Measurements from ENCODE around the gene ZWILCH. TPM values are rescaled to one million over a fixed set of nuclear protein-coding genes. Genes with fewer than 3 reads are reported as not detected.

Gene ZWILCH
- total and polyA plus RNA-seq, 4 donors, result 1.5 to 11.3 (median 2.9) TPM

DNA sequence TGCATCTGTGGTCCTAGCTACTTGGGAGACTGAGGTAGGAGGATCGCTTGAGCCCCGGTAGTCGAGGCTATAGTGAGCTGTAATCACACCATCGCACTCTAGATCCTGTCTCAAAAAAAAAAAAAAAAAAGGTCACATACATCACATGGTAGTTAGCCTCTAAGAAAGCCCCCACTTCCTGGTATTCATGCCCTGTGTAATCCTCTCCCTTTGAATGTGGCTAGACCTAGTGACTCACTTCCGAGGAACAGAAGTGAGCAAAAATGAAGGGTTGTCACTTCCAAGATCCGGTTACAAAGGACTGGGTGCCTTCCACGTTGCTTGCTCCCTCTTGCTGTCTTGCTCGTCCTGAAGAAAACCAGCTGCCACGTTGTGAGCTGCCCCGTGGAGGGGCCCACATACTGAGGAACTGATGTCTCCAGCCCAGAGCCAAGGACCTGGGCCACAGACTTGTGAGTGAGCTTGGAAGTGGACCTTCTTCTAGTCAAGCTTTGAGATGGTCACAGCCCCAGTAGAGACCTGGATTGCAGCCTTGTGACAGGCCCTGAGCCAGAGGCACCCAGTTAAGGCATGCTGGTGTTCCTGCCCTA is 73.3 kb downstream of the ZWILCH start:
- H3K27me3 ChIP-seq (ENCODE audit: control insufficient read depth in 4 of 4, insufficient read depth in 4 of 4, low read length in 3 of 4), result no peaks in the 10 kb centered on the region
- 72% methylated on average over 10 of the region's 10 CpGs for WGBS
- peaks cover 0 to 6% (median 0%) of the 10 kb centered on the region in 4 donors for H3K4me1 ChIP-seq (ENCODE audit: control insufficient read depth in 4 of 4, insufficient read depth in 4 of 4, low read length in 3 of 4)
- no peak for DNase-seq (ENCODE audit: low spot score)
- H3K4me3 ChIP-seq (ENCODE audit: low read depth in 1 of 3, low read length in 3 of 3), result no peak overlapping the region
- no peaks in the 10 kb centered on the region for H3K9me3 ChIP-seq (ENCODE audit: control insufficient read depth in 4 of 4, low read length in 3 of 4)
- TF ChIP-seq, protein P1, sequence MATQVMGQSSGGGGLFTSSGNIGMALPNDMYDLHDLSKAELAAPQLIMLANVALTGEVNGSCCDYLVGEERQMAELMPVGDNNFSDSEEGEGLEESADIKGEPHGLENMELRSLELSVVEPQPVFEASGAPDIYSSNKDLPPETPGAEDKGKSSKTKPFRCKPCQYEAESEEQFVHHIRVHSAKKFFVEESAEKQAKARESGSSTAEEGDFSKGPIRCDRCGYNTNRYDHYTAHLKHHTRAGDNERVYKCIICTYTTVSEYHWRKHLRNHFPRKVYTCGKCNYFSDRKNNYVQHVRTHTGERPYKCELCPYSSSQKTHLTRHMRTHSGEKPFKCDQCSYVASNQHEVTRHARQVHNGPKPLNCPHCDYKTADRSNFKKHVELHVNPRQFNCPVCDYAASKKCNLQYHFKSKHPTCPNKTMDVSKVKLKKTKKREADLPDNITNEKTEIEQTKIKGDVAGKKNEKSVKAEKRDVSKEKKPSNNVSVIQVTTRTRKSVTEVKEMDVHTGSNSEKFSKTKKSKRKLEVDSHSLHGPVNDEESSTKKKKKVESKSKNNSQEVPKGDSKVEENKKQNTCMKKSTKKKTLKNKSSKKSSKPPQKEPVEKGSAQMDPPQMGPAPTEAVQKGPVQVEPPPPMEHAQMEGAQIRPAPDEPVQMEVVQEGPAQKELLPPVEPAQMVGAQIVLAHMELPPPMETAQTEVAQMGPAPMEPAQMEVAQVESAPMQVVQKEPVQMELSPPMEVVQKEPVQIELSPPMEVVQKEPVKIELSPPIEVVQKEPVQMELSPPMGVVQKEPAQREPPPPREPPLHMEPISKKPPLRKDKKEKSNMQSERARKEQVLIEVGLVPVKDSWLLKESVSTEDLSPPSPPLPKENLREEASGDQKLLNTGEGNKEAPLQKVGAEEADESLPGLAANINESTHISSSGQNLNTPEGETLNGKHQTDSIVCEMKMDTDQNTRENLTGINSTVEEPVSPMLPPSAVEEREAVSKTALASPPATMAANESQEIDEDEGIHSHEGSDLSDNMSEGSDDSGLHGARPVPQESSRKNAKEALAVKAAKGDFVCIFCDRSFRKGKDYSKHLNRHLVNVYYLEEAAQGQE (IDR thresholded peaks at IDR 0.05), result no peak
- H3K27ac ChIP-seq (ENCODE audit: low read depth in 1 of 2, low read length in 2 of 2), result no peak overlapping the region
- no peak overlapping the region for H3K9ac ChIP-seq (ENCODE audit: low read depth in 1 of 2, low read length in 2 of 2)
- no peaks in the 10 kb centered on the region for H3K36me3 ChIP-seq (ENCODE audit: control insufficient read depth in 4 of 4, insufficient read depth in 3 of 4, low read depth in 1 of 4, low read length in 3 of 4)

DNA sequence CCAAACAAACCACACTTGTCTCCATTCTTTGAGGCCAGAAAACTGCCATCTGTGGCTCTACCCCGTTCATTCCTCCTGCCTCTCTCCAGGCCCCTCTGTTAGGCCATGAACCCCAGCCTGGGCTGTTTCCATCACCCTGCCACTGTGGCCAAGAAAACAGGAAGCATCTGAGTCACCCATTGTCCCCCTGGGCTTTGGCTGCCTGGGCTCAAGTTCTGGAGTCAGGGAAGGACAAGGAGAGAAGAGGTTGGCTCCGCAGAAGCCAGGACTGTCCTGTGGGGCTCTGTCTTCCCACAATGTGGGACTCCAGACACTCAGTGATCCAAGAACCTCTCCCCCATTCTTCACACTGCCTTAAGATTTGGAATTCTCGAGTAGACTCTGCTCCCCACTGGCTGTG is 75.5 kb downstream of the ZWILCH start:
- Histone ChIP-seq H3K9me3 (ENCODE audit: control insufficient read depth in 4 of 4, low read length in 3 of 4) (no peaks in the 10 kb centered on the region), H3K4me3 (ENCODE audit: low read depth in 1 of 3, low read length in 3 of 3) (no peak overlapping the region), H3K4me1 (ENCODE audit: control insufficient read depth in 4 of 4, insufficient read depth in 4 of 4, low read length in 3 of 4) (peaks cover 0 to 6% (median 0%) of the 10 kb centered on the region in 4 donors), H3K27me3 (ENCODE audit: control insufficient read depth in 4 of 4, insufficient read depth in 4 of 4, low read length in 3 of 4) (no peaks in the 10 kb centered on the region), H3K27ac (ENCODE audit: low read depth in 1 of 2, low read length in 2 of 2) (no peak overlapping the region), H3K9ac (ENCODE audit: low read depth in 1 of 2, low read length in 2 of 2) (no peak overlapping the region), H3K36me3 (ENCODE audit: control insufficient read depth in 4 of 4, insufficient read depth in 3 of 4, low read depth in 1 of 4, low read length in 3 of 4) (no peaks in the 10 kb centered on the region)
- WGBS, result 82% methylated on average over 3 of the region's 3 CpGs
- TF ChIP-seq RXRA (IDR thresholded peaks at IDR 0.05), result no peak
- no peak for TF ChIP-seq NR2F2 (IDR thresholded peaks at IDR 0.05)
- TF ChIP-seq, protein P2, sequence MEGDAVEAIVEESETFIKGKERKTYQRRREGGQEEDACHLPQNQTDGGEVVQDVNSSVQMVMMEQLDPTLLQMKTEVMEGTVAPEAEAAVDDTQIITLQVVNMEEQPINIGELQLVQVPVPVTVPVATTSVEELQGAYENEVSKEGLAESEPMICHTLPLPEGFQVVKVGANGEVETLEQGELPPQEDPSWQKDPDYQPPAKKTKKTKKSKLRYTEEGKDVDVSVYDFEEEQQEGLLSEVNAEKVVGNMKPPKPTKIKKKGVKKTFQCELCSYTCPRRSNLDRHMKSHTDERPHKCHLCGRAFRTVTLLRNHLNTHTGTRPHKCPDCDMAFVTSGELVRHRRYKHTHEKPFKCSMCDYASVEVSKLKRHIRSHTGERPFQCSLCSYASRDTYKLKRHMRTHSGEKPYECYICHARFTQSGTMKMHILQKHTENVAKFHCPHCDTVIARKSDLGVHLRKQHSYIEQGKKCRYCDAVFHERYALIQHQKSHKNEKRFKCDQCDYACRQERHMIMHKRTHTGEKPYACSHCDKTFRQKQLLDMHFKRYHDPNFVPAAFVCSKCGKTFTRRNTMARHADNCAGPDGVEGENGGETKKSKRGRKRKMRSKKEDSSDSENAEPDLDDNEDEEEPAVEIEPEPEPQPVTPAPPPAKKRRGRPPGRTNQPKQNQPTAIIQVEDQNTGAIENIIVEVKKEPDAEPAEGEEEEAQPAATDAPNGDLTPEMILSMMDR (IDR thresholded peaks at IDR 0.05; ENCODE audit: low read depth, low read length, missing input control), result no peak
- TF ChIP-seq TAF1 (conservative IDR thresholded peaks at IDR 0.05), result no peak
- TF ChIP-seq RAD21 (IDR thresholded peaks at IDR 0.05), result no peak
- no peak for TF ChIP-seq JUND (IDR thresholded peaks at IDR 0.05)
- no peak for TF ChIP-seq HNF4A (conservative IDR thresholded peaks at IDR 0.05)
- no peak for TF ChIP-seq YY1 (IDR thresholded peaks at IDR 0.05)
- no peak for DNase-seq (ENCODE audit: low spot score)

DNA sequence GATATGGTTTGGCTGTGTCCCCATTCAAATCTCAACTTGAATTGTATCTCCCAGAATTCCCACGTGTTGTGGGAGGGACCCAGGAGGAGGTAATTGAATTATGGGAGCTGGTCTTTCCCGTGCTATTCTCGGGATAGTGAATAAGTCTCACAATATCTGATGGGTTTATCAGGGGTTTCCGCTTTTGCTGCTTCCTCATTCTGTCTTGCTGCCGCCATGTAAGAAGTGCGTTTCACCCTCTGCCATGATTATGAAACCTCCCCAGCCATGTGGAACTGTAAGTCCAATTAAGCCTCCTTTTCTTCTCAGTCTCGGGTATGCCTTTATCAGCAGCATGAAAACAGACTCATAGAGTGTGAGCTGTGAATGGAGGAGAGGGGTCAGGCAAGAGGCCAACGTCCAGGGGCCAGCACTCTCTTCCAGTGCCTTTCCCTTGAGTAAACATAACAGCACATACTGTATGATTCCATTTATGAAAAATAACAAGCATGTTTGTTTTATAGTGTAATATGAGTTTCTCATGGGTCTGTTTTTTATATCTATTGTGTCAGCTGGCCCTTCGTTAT is 76.9 kb downstream of the ZWILCH start:
- Histone ChIP-seq H3K27me3 (ENCODE audit: control insufficient read depth in 4 of 4, insufficient read depth in 4 of 4, low read length in 3 of 4) (no peaks in the 10 kb centered on the region), H3K27ac (ENCODE audit: low read depth in 1 of 2, low read length in 2 of 2) (peak overlapping the region; percentile 28 to 47), H3K36me3 (ENCODE audit: control insufficient read depth in 4 of 4, insufficient read depth in 3 of 4, low read depth in 1 of 4, low read length in 3 of 4) (no peaks in the 10 kb centered on the region), H3K4me1 (ENCODE audit: control insufficient read depth in 4 of 4, insufficient read depth in 4 of 4, low read length in 3 of 4) (peaks cover 0 to 6% (median under 1%) of the 10 kb centered on the region in 4 donors), H3K9me3 (ENCODE audit: control insufficient read depth in 4 of 4, low read length in 3 of 4) (no peaks in the 10 kb centered on the region), H3K9ac (ENCODE audit: low read depth in 1 of 2, low read length in 2 of 2) (no peak overlapping the region), H3K4me3 (ENCODE audit: low read depth in 1 of 3, low read length in 3 of 3) (peak overlapping the region; percentile 0 to 35 (median 14))
- no peak for DNase-seq (ENCODE audit: low spot score)
- WGBS, result 73% methylated on average over 9 of the region's 9 CpGs
- TF ChIP-seq, protein P3, sequence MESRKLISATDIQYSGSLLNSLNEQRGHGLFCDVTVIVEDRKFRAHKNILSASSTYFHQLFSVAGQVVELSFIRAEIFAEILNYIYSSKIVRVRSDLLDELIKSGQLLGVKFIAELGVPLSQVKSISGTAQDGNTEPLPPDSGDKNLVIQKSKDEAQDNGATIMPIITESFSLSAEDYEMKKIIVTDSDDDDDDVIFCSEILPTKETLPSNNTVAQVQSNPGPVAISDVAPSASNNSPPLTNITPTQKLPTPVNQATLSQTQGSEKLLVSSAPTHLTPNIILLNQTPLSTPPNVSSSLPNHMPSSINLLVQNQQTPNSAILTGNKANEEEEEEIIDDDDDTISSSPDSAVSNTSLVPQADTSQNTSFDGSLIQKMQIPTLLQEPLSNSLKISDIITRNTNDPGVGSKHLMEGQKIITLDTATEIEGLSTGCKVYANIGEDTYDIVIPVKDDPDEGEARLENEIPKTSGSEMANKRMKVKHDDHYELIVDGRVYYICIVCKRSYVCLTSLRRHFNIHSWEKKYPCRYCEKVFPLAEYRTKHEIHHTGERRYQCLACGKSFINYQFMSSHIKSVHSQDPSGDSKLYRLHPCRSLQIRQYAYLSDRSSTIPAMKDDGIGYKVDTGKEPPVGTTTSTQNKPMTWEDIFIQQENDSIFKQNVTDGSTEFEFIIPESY (IDR thresholded peaks at IDR 0.05), result no peak
- TF ChIP-seq HNF4G (IDR thresholded peaks at IDR 0.05) (no peak), NR2F2 (IDR thresholded peaks at IDR 0.05) (peak; percentile 71), EGR1 (IDR thresholded peaks at IDR 0.05; ENCODE audit: low read depth in 2 of 2) (no peak), JUND (IDR thresholded peaks at IDR 0.05) (no peak), RAD21 (IDR thresholded peaks at IDR 0.05) (no peak)
- TF ChIP-seq, protein P1 (IDR thresholded peaks at IDR 0.05), result no peak
- TF ChIP-seq, protein P4, sequence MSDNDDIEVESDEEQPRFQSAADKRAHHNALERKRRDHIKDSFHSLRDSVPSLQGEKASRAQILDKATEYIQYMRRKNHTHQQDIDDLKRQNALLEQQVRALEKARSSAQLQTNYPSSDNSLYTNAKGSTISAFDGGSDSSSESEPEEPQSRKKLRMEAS (IDR thresholded peaks at IDR 0.05), result no peak
